ENCODE data around the gene GLIS1. TPM values are rescaled to one million over a fixed set of nuclear protein-coding genes. Genes with fewer than 3 reads are reported as not detected.

GLIS1 gene
- total RNA-seq, 1 experiment from 2014 or later = 0.28 TPM

- no peaks in the 10 kb centered on the region for H3K79me1 ChIP-seq (ENCODE audit: insufficient read depth, low read depth, low read length, poor library complexity, severe bottlenecking)
- no peak overlapping the region for H4K91ac ChIP-seq (ENCODE audit: insufficient read length, low read depth, low read length)
- no peak overlapping the region for H3T11ph ChIP-seq (ENCODE audit: low read length)
- Mint-ChIP-seq H3K27ac (peak overlapping the region in 1 of 3 experiments; percentile 22; a peak in 1 of 7 replicates), H3K4me3 (no peak overlapping the region), H3K36me3 (ENCODE audit: insufficient read depth in 1 of 3, low read depth in 3 of 3) (no peaks in the 10 kb centered on the region), H3K4me1 (peaks cover 28 to 34% of the 10 kb centered on the region in 2 experiments), H3K9me3 (peaks cover 0 to under 1% of the 10 kb centered on the region in 2 experiments; a peak in 1 of 5 replicates), H3K27me3 (ENCODE audit: low read depth) (peaks cover 5% of the 10 kb centered on the region)
- no peak overlapping the region for H2BK5ac ChIP-seq (ENCODE audit: insufficient read length, low read length)
- no peaks in the 10 kb centered on the region for H3K23me2 ChIP-seq (ENCODE audit: insufficient read length, low read depth, low read length, poor library complexity, severe bottlenecking)
- no peak overlapping the region for H2BK15ac ChIP-seq (ENCODE audit: low read depth, low read length)
- no peak overlapping the region for H2BK12ac ChIP-seq (ENCODE audit: insufficient read length, low read depth, low read length)
- no peak for DNase-seq
- no peak overlapping the region for H3K18ac ChIP-seq (ENCODE audit: insufficient read length, low read depth, low read length)
- H4K20me1 ChIP-seq (ENCODE audit: control insufficient read depth, insufficient read depth, insufficient read length) = no peaks in the 10 kb centered on the region
- no peak overlapping the region for H2AFZ ChIP-seq (ENCODE audit: low read length)
- no peak overlapping the region for H4K5ac ChIP-seq (ENCODE audit: insufficient read length, low read depth, low read length)
- H3K27me3 ChIP-seq (ENCODE audit: insufficient read depth, low read length) = no peaks in the 10 kb centered on the region
- no peaks in the 10 kb centered on the region; the same call in 1 of the 2 replicates for H3K4me1 ChIP-seq (ENCODE audit: insufficient read depth, low read length)
- TF ChIP-seq CTCF (conservative IDR thresholded peaks at IDR 0.05) = no peak
- no peaks in the 10 kb centered on the region for H3K9me3 ChIP-seq (ENCODE audit: control insufficient read depth, low read depth, low read length)
- H2BK120ac ChIP-seq (ENCODE audit: low read depth, low read length, poor library complexity, severe bottlenecking) = no peak overlapping the region
- no peaks in the 10 kb centered on the region for H3K79me2 ChIP-seq (ENCODE audit: insufficient read depth, low read length)
- no peak overlapping the region for H3K23ac ChIP-seq (ENCODE audit: insufficient read length, low read depth, low read length)
- H3K27ac ChIP-seq (ENCODE audit: insufficient read length, low read depth, low read length) = no peak overlapping the region
- WGBS (ENCODE audit: extremely low coverage, insufficient read length, low lambda C conversion rate) = no CpG with 5 or more reads among the region's 4 CpGs
- no peak overlapping the region for H3K9ac ChIP-seq (ENCODE audit: extremely low read depth, insufficient read length, low read length)
- no peak overlapping the region for H3K14ac ChIP-seq (ENCODE audit: insufficient read depth, low read length)
- no peak overlapping the region for H2AK5ac ChIP-seq (ENCODE audit: insufficient read length, low read length)
- H4K8ac ChIP-seq (replicated peaks; ENCODE audit: insufficient read length, low read depth, low read length) = no peak overlapping the region
- no peak overlapping the region for H3K4ac ChIP-seq (ENCODE audit: low read depth, low read length)
- H3K56ac ChIP-seq (ENCODE audit: insufficient read length, low read depth, low read length) = no peak overlapping the region
- no peak overlapping the region for H2BK20ac ChIP-seq (ENCODE audit: low read depth, low read length, poor library complexity, severe bottlenecking)
- no peak overlapping the region for H3K4me2 ChIP-seq (ENCODE audit: insufficient read depth, insufficient read length, low read length)
Observed at GRCh38 chr1:53573931-53574330, 165.0 kb downstream of the GLIS1 start.
